Ramos (cell line): ENCODE measurements around the gene GPC6.
"Not testable (repeated sequence)": the region's sequence is repeated elsewhere in the genome, so short reads cannot be mapped to it uniquely, and the experiment has no call there.

Experiments
- in situ Hi-C: fragments of 300-500 bp; cut with MboI; formaldehyde crosslinking; loops from one replicate; pipeline ENCODE4 v1.14.3; 2022; ENCODE audit warnings: low sequenced_read_pairs; ENCODE audit not compliant: unreplicated experiment

Gene GPC6

GRCh38 chr13:93416736-93417355, 190.2 kb downstream of the GPC6 start:
- in situ Hi-C loops, result no loop called here

- in situ Hi-C loops, result no loop called here
Measured at GRCh38 chr13:93418398-93418797, 191.8 kb downstream of the GPC6 start.

- in situ Hi-C loops, result no loop called here
Measured at GRCh38 chr13:93420206-93420605, 193.6 kb downstream of the GPC6 start.

- in situ Hi-C loops, result no loop called here
Measured at GRCh38 chr13:93420887-93421286, 194.3 kb downstream of the GPC6 start.

GRCh38 chr13:93422980-93423543, 196.5 kb downstream of the GPC6 start:
- in situ Hi-C loops, result no loop called here

GRCh38 chr13:93425411-93425810, 198.8 kb downstream of the GPC6 start:
- in situ Hi-C loops, result no loop called here

GRCh38 chr13:93430381-93430780, 203.8 kb downstream of the GPC6 start:
- in situ Hi-C loops, result no loop called here

- in situ Hi-C loops, result no loop called here
Measured at GRCh38 chr13:93435651-93436050, 209.0 kb downstream of the GPC6 start.

GRCh38 chr13:93437081-93437480, 210.5 kb downstream of the GPC6 start:
- in situ Hi-C loops, result no loop called here

- in situ Hi-C loops, result no loop called here
Measured at GRCh38 chr13:93446238-93446637, 219.6 kb downstream of the GPC6 start.

GRCh38 chr13:93450191-93450621, 223.6 kb downstream of the GPC6 start:
- in situ Hi-C loops, result no loop called here

- in situ Hi-C loops, result no loop called here
Measured at GRCh38 chr13:93450761-93451160, 224.2 kb downstream of the GPC6 start.

GRCh38 chr13:93454676-93455235, 228.1 kb downstream of the GPC6 start:
- in situ Hi-C loops, result not testable (repeated sequence)

GRCh38 chr13:93455861-93456260, 229.3 kb downstream of the GPC6 start:
- in situ Hi-C loops, result no loop called here

GRCh38 chr13:93460005-93460404, 233.4 kb downstream of the GPC6 start:
- in situ Hi-C loops, result no loop called here

GRCh38 chr13:93462151-93462550, 235.5 kb downstream of the GPC6 start:
- in situ Hi-C loops, result no loop called here

- in situ Hi-C loops, result no loop called here
Measured at GRCh38 chr13:93466502-93467036, 240.0 kb downstream of the GPC6 start.

GRCh38 chr13:93467175-93467574, 240.6 kb downstream of the GPC6 start:
- in situ Hi-C loops, result no loop called here

- in situ Hi-C loops, result no loop called here
Measured at GRCh38 chr13:93468433-93468832, 241.8 kb downstream of the GPC6 start.

- in situ Hi-C loops, result no loop called here
Measured at GRCh38 chr13:93472296-93472695, 245.7 kb downstream of the GPC6 start.

- in situ Hi-C loops, result no loop called here
Measured at GRCh38 chr13:93472814-93473296, 246.2 kb downstream of the GPC6 start.
